Neural cell (in vitro differentiated cells): ENCODE data around the gene ECI2. TPM values are rescaled to one million over a fixed set of nuclear protein-coding genes. Genes with fewer than 3 reads are reported as not detected.

ENCODE experiments used
- H2AFZ ChIP-seq: fragments of 200-600, 300-800 bp; sonication (generic), shearing (Covaris generic); 2 replicates; pipeline ENCODE4 v1.6.0; 2014; ENCODE audit warnings: low read depth, mild to moderate bottlenecking, antibody characterized with exemption, low read length, moderate library complexity
- H3F3A ChIP-seq: fragments of 200-600 bp; shearing (Covaris generic); 2 replicates; pipeline ENCODE4 v1.6.1; 2016; ENCODE audit warnings: mild to moderate bottlenecking, moderate library complexity, mixed read lengths, antibody characterized with exemption, low read length; ENCODE audit not compliant: insufficient read depth, poor library complexity, severe bottlenecking
- H3K27ac ChIP-seq: fragments of 200-600, 300-800 bp; sonication (generic), shearing (Covaris generic); 2 replicates; pipeline ENCODE4 v1.5.1; 2014; ENCODE audit warnings: mild to moderate bottlenecking, low read length, moderate library complexity
- H3K27me3 ChIP-seq: fragments of 300-800, 200-600 bp; sonication (generic), shearing (Covaris generic); 2 replicates; pipeline ENCODE4 v1.6.0; 2014; ENCODE audit warnings: mild to moderate bottlenecking, low read depth, low read length, moderate library complexity; ENCODE audit not compliant: insufficient read depth
- H3K36me3 ChIP-seq: fragments of 300-800, 200-600 bp; sonication (generic), shearing (Covaris generic); 2 replicates; pipeline ENCODE4 v1.5.1; 2014; ENCODE audit warnings: mild to moderate bottlenecking, antibody characterized with exemption, low read length, moderate library complexity; ENCODE audit not compliant: insufficient read depth
- H3K4me2 ChIP-seq: fragments of 300-800, 200-600 bp; sonication (generic), shearing (Covaris generic); 2 replicates; pipeline ENCODE4 v1.6.0; 2014; ENCODE audit warnings: mild to moderate bottlenecking, low read length
- H3K4me3 ChIP-seq: fragments of 300-800, 200-600 bp; sonication (generic), shearing (Covaris generic); 2 replicates; pipeline ENCODE4 v1.5.1; 2014; ENCODE audit warnings: mild to moderate bottlenecking, low read length, moderate library complexity
- H3K79me2 ChIP-seq: fragments of 200-600 bp; shearing (Covaris generic); replicated peaks from 2 replicates; pipeline ENCODE4 v1.6.0; 2014; ENCODE audit warnings: mild to moderate bottlenecking, low read length, moderate library complexity; ENCODE audit not compliant: insufficient read depth
- H3K9ac ChIP-seq: fragments of 300-800, 200-600 bp; sonication (generic), shearing (Covaris generic); 2 replicates; pipeline ENCODE4 v1.6.1; 2016; ENCODE audit warnings: mild to moderate bottlenecking, low read length, mixed read lengths
- H3K9me2 ChIP-seq: fragments of 200-600 bp; shearing (Covaris generic); 2 replicates; pipeline ENCODE4 v1.6.1; 2016; ENCODE audit warnings: mild to moderate bottlenecking, low read length, mixed read lengths; ENCODE audit not compliant: insufficient read depth
- H3K9me3 ChIP-seq: fragments of 200-600, 300-800 bp; sonication (generic), shearing (Covaris generic); 2 replicates; pipeline ENCODE4 v1.6.1; 2016; ENCODE audit warnings: mild to moderate bottlenecking, mixed run types, low read length, moderate library complexity, mixed read lengths
- H4K20me1 ChIP-seq: fragments of 200-600 bp; shearing (Covaris generic); 2 replicates; pipeline ENCODE4 v1.6.1; 2016; ENCODE audit warnings: mild to moderate bottlenecking, mixed run types; ENCODE audit not compliant: insufficient read depth
- CTCF ChIP-seq: fragments of 450-650 bp; IDR thresholded peaks from 2 replicates; pipeline ENCODE4 v1.5.1; 2014; ENCODE audit warnings: antibody characterized with exemption, mild to moderate bottlenecking, moderate library complexity; ENCODE audit not compliant: poor library complexity, severe bottlenecking
- EP300 ChIP-seq: fragments of 450-650 bp; conservative IDR thresholded peaks from 2 replicates; pipeline ENCODE4 v1.6.1; 2014; ENCODE audit warnings: antibody characterized with exemption, mild to moderate bottlenecking, moderate library complexity; ENCODE audit not compliant: poor library complexity, severe bottlenecking
- EZH2 ChIP-seq: fragments of 200-600, 300-800 bp; shearing (Covaris generic), sonication (generic); IDR thresholded peaks from 2 replicates; pipeline ENCODE4 v1.6.1; 2014; ENCODE audit warnings: antibody characterized with exemption, low read length, borderline replicate concordance, mild to moderate bottlenecking; ENCODE audit not compliant: insufficient read depth, poor library complexity, severe bottlenecking
- MXI1 ChIP-seq: fragments of 450-650 bp; conservative IDR thresholded peaks from 2 replicates; pipeline ENCODE4 v1.6.1; 2014; ENCODE audit warnings: antibody characterized with exemption, mild to moderate bottlenecking; ENCODE audit not compliant: poor library complexity, severe bottlenecking
- POLR2AphosphoS5 ChIP-seq: IDR thresholded peaks from 2 replicates; pipeline ENCODE4 v1.6.1; 2012
- RAD21 ChIP-seq: fragments of 450-650 bp; conservative IDR thresholded peaks from 2 replicates; pipeline ENCODE4 v1.6.1; 2014; ENCODE audit warnings: antibody characterized with exemption, mild to moderate bottlenecking, moderate library complexity
- REST ChIP-seq: IDR thresholded peaks from 2 replicates; pipeline ENCODE4 v1.6.1; 2012; ENCODE audit warnings: borderline replicate concordance
- SMC3 ChIP-seq: fragments of 450-650 bp; conservative IDR thresholded peaks from 2 replicates; pipeline ENCODE4 v1.6.1; 2014; ENCODE audit warnings: antibody characterized with exemption, mild to moderate bottlenecking, moderate library complexity; ENCODE audit not compliant: poor library complexity
- TAF1 ChIP-seq: IDR thresholded peaks from 2 replicates; pipeline ENCODE4 v1.6.1; 2012; ENCODE audit warnings: low read depth
- polyA plus RNA-seq: library from polyadenylated mRNA; depleted of rRNA; stranded (reverse); fragments of >200 nt; gene quantifications from 2 replicates; pipeline ENCODE4 v1.2.3, GENCODE V29; 2014

The ECI2 gene
- polyA plus RNA-seq, 1 donor from 2014 or later: 27.5 TPM

GRCh38 chr6:4085332-4085700, 50.1 kb downstream of the ECI2 start:
- TF ChIP-seq POLR2AphosphoS5: no peak
- no peak for TF ChIP-seq TAF1
- no peak for TF ChIP-seq REST
- no peak for TF ChIP-seq CTCF
- no peak for TF ChIP-seq EP300
- TF ChIP-seq MXI1: no peak
- TF ChIP-seq SMC3: no peak
- TF ChIP-seq EZH2: no peak
- TF ChIP-seq RAD21: no peak
- H3K4me2 ChIP-seq: no peak overlapping the region
- H3F3A ChIP-seq: no peaks in the 10 kb centered on the region
- no peak overlapping the region for H3K9ac ChIP-seq
- no peaks in the 10 kb centered on the region for H3K27me3 ChIP-seq
- no peak overlapping the region for H3K27ac ChIP-seq
- H3K9me2 ChIP-seq: no peaks in the 10 kb centered on the region
- H3K9me3 ChIP-seq: no peaks in the 10 kb centered on the region
- no peaks in the 10 kb centered on the region for H3K36me3 ChIP-seq
- no peak overlapping the region for H2AFZ ChIP-seq
- no peak overlapping the region for H3K4me3 ChIP-seq
- H3K79me2 ChIP-seq: no peaks in the 10 kb centered on the region
- no peaks in the 10 kb centered on the region for H4K20me1 ChIP-seq

GRCh38 chr6:4084444-4085331, 50.7 kb downstream of the ECI2 start:
- Histone ChIP-seq H3K36me3 (no peaks in the 10 kb centered on the region), H3K27ac (peak overlapping the region; percentile 24), H3K9me2 (no peaks in the 10 kb centered on the region), H3K9ac (no peak overlapping the region), H3K4me3 (peak overlapping the region; percentile 55), H3K79me2 (no peaks in the 10 kb centered on the region), H3F3A (no peaks in the 10 kb centered on the region), H3K9me3 (no peaks in the 10 kb centered on the region), H3K4me2 (peak overlapping the region; percentile 46), H2AFZ (peak overlapping the region; percentile 0), H4K20me1 (no peaks in the 10 kb centered on the region), H3K27me3 (no peaks in the 10 kb centered on the region)
- TF ChIP-seq EP300: peak; percentile 28
- peak; percentile 35 for TF ChIP-seq POLR2AphosphoS5
- TF ChIP-seq RAD21: no peak
